NB4 (cell line): Measurements from ENCODE around the gene NIPAL4.

Experiments used
- POLR2A ChIP-seq: IDR thresholded peaks from 2 replicates; pipeline ENCODE4 v1.6.1; 2011; ENCODE audit warnings: mild to moderate bottlenecking; ENCODE audit not compliant: insufficient read length; ENCODE audit errors: extremely low read depth
- TF ChIP-seq, protein P1 (sequence below): IDR thresholded peaks from one replicate; pipeline ENCODE4 v1.5.1; 2012; ENCODE audit warnings: low read depth, low read length
- TF ChIP-seq, protein P2 (sequence below): IDR thresholded peaks from 2 replicates; pipeline ENCODE4 v1.6.1; 2011; ENCODE audit warnings: low read depth, low read length

DNA sequence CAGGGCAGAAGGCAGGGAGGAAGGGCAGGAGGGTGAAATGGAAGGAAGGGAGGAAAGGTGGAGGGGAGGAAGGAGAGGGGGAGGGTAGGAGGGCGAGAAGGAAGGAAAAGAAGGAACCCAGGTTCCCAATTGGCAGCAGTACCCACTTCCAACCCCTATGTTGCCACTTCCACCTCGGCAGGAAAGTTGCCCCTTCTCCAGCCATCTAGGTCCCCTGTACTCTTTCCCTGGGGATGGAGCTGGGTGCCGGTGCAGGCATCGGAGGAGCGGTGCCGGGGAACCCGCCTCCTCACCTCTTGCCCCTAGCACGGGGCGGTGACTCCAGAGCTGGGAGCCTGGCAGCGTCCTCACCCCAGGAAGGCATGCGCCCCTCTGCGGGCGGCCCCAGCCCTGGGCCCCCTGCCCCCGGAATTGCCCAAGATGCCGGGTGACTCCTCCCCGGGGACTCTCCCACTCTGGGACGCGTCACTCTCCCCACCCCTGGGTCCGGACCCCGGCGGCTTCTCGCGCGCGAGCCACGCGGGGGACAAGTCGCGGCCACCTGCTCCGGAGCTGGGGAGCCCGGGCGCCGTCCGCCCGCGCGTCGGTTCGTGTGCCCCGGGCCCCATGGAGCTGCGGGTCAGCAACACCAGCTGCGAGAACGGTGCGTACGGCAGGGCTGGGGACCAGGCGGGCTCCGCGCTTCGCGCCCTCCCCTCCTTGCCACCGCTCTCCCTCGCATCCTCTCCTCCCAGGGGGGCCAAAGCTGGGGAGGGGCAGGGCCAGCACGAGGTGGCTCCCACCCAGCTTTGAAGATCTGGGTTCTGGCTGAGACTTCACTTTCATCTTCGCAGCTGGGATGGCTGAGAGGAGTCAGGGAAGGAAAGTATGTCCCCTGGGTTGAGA, at the start of gene NIPAL4:
- TF ChIP-seq, protein P1, sequence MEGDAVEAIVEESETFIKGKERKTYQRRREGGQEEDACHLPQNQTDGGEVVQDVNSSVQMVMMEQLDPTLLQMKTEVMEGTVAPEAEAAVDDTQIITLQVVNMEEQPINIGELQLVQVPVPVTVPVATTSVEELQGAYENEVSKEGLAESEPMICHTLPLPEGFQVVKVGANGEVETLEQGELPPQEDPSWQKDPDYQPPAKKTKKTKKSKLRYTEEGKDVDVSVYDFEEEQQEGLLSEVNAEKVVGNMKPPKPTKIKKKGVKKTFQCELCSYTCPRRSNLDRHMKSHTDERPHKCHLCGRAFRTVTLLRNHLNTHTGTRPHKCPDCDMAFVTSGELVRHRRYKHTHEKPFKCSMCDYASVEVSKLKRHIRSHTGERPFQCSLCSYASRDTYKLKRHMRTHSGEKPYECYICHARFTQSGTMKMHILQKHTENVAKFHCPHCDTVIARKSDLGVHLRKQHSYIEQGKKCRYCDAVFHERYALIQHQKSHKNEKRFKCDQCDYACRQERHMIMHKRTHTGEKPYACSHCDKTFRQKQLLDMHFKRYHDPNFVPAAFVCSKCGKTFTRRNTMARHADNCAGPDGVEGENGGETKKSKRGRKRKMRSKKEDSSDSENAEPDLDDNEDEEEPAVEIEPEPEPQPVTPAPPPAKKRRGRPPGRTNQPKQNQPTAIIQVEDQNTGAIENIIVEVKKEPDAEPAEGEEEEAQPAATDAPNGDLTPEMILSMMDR = no peak
- TF ChIP-seq, protein P2, sequence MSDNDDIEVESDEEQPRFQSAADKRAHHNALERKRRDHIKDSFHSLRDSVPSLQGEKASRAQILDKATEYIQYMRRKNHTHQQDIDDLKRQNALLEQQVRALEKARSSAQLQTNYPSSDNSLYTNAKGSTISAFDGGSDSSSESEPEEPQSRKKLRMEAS = no peak
- no peak for TF ChIP-seq POLR2A
